IMR-90 (cell line): ENCODE results near the gene MON1A. TPM values are rescaled to one million over a fixed set of nuclear protein-coding genes. Genes with fewer than 3 reads are reported as not detected.

Source experiments
- ATAC-seq: fragments of 200-7000 bp; cut with Tn5 transposase; 2 replicates; pipeline ENCODE4 v1.9.1; 2020; ENCODE audit warnings: low read depth, mild to moderate bottlenecking, moderate library complexity
- BruUV-seq: library from RNA; stranded (reverse); fragments of 400-500 nt; replicated peaks from 2 replicates; lab custom pipeline; 2021; lab: Mats Ljungman, UMichigan
- CTCF ChIA-PET: fragments of 300-600 bp; formaldehyde crosslinking; extraction: SDS; loops from one replicate; lab custom pipeline; 2021; ENCODE audit warnings: antibody characterized with exemption; lab: Yijun Ruan, JAX
- POLR2A ChIA-PET: fragments of 300-600 bp; sonication (Branson Sonifier 250); formaldehyde crosslinking; loops from one replicate; lab custom pipeline; 2022; ENCODE audit warnings: antibody characterized with exemption; ENCODE audit not compliant: unreplicated experiment; lab: Charles Lee
- DNase-seq: peaks from one replicate; pipeline ENCODE4 v3.0.0; 2013
- H2AFZ ChIP-seq: replicated peaks from 2 replicates; pipeline ENCODE3; 2013; ENCODE audit warnings: low read length, mild to moderate bottlenecking; ENCODE audit not compliant: poor library complexity
- H2AK5ac ChIP-seq: 2 replicates; pipeline ENCODE4 v1.6.1; 2013; ENCODE audit warnings: low read depth, low read length, inconsistent platforms
- H2AK9ac ChIP-seq: replicated peaks from 2 replicates; pipeline ENCODE3; 2013; ENCODE audit warnings: mild to moderate bottlenecking, low read depth, low read length, moderate library complexity; ENCODE audit not compliant: poor library complexity
- H2BK120ac ChIP-seq: 2 replicates; pipeline ENCODE4 v1.6.1; 2013; ENCODE audit warnings: low read depth, low read length, inconsistent platforms
- H2BK15ac ChIP-seq: 3 replicates; pipeline ENCODE4 v1.6.1; 2013; ENCODE audit warnings: low read depth, low read length, inconsistent platforms
- H2BK20ac ChIP-seq: 2 replicates; pipeline ENCODE4 v1.6.1; 2013; ENCODE audit warnings: low read depth, mild to moderate bottlenecking, inconsistent platforms, low read length, moderate library complexity
- H2BK5ac ChIP-seq: 2 replicates; pipeline ENCODE4 v1.6.1; 2013; ENCODE audit warnings: mild to moderate bottlenecking, low read depth, low read length, inconsistent platforms; ENCODE audit not compliant: poor library complexity, severe bottlenecking
- H3K14ac ChIP-seq: replicated peaks from 2 replicates; pipeline ENCODE4 v1.6.1; 2013; ENCODE audit warnings: low read depth, low read length, inconsistent platforms
- H3K18ac ChIP-seq: 2 replicates; pipeline ENCODE4 v1.6.1; 2013; ENCODE audit warnings: low read depth, low read length, control low read depth
- H3K23ac ChIP-seq: 2 replicates; pipeline ENCODE4 v1.6.1; 2013; ENCODE audit warnings: low read depth, low read length, inconsistent platforms
- H3K27ac ChIP-seq: 2 replicates; pipeline ENCODE4 v1.5.1; 2013; ENCODE audit warnings: mild to moderate bottlenecking, control low read depth, low read length; ENCODE audit not compliant: insufficient read depth
- H3K27me3 ChIP-seq: 2 replicates; pipeline ENCODE4 v1.6.1; 2013; ENCODE audit warnings: low read length; ENCODE audit not compliant: control insufficient read depth, insufficient read depth
- H3K36me3 ChIP-seq: 2 replicates; pipeline ENCODE4 v1.6.1; 2013; ENCODE audit warnings: low read length, mixed read lengths; ENCODE audit not compliant: control insufficient read depth, insufficient read depth
- H3K4ac ChIP-seq: 2 replicates; pipeline ENCODE4 v1.6.1; 2013; ENCODE audit warnings: low read depth, low read length, inconsistent platforms
- H3K4me1 ChIP-seq: 2 replicates; pipeline ENCODE4 v1.6.1; 2013; ENCODE audit warnings: low read length, mixed read lengths; ENCODE audit not compliant: control insufficient read depth, insufficient read depth
- H3K4me2 ChIP-seq: 2 replicates; pipeline ENCODE4 v1.6.1; 2013; ENCODE audit warnings: low read depth, mild to moderate bottlenecking, control low read depth, low read length, moderate library complexity
- H3K4me3 ChIP-seq: 2 replicates; pipeline ENCODE4 v1.5.1; 2013; ENCODE audit warnings: low read depth, mild to moderate bottlenecking, control low read depth, low read length, moderate library complexity; ENCODE audit not compliant: insufficient read depth
- H3K56ac ChIP-seq: 2 replicates; pipeline ENCODE4 v1.6.1; 2013; ENCODE audit warnings: low read length, inconsistent platforms; ENCODE audit not compliant: insufficient read depth; ENCODE audit errors: extremely low read depth
- H3K79me1 ChIP-seq, 2 experiments: 2 replicates each; pipeline ENCODE4 v1.6.1; 2013; ENCODE audit warnings: low read length in 2 of 2, inconsistent platforms in 1 of 2, low read depth in 1 of 2
- H3K9ac ChIP-seq: 2 replicates; pipeline ENCODE4 v1.6.1; 2013; ENCODE audit warnings: low read depth, low read length, control low read depth
- H3K9me1 ChIP-seq: 2 replicates; pipeline ENCODE4 v1.6.1; 2013; ENCODE audit warnings: low read length, inconsistent platforms; ENCODE audit not compliant: insufficient read depth
- H3K9me3 ChIP-seq: 2 replicates; pipeline ENCODE4 v1.6.1; 2013; ENCODE audit warnings: low read length; ENCODE audit not compliant: control insufficient read depth, insufficient read depth
- H4K20me1 ChIP-seq: 2 replicates; pipeline ENCODE4 v1.6.1; 2013; ENCODE audit warnings: low read length, inconsistent platforms; ENCODE audit not compliant: insufficient read depth
- H4K5ac ChIP-seq: 2 replicates; pipeline ENCODE4 v1.6.1; 2013; ENCODE audit warnings: mild to moderate bottlenecking, low read depth, low read length, control low read depth
- H4K8ac ChIP-seq, 2 experiments: 2 replicates each; pipeline ENCODE4 v1.6.1; 2013; ENCODE audit warnings: low read depth in 2 of 2, low read length in 2 of 2, control low read depth in 1 of 2, inconsistent platforms in 1 of 2
- H4K91ac ChIP-seq: 2 replicates; pipeline ENCODE4 v1.6.1; 2013; ENCODE audit warnings: low read depth, low read length, inconsistent platforms; ENCODE audit not compliant: insufficient read depth
- CHD1 ChIP-seq: IDR thresholded peaks from 2 replicates; pipeline ENCODE4 v1.6.1; 2012; ENCODE audit warnings: low read depth, low read length, improper control_type of control experiment
- MAFK ChIP-seq: IDR thresholded peaks from 2 replicates; pipeline ENCODE4 v1.6.1; 2012; ENCODE audit warnings: low read depth, low read length, improper control_type of control experiment
- WGBS, 2 experiments: methylation state at CpG; one replicate each; pipeline versions ENCODE4 v1.1.5 to v1.1.7; 2013; ENCODE audit warnings: missing lambda C conversion rate in 2 of 2; ENCODE audit not compliant: insufficient read length in 1 of 2; ENCODE audit errors: extremely low coverage in 2 of 2; 5-methylcytosine and 5-hydroxymethylcytosine counted together
- dilution Hi-C: fragments of 300-500 bp; cut with HindIII; formaldehyde crosslinking; loops from one replicate; pipeline ENCODE4 v1.14.3; 2018; ENCODE audit warnings: low sequenced_read_pairs; ENCODE audit not compliant: unreplicated experiment
- in situ Hi-C: fragments of 300-500 bp; cut with MboI; formaldehyde crosslinking; loops from 3 replicates; pipeline ENCODE4 v1.14.3; 2019; ENCODE audit warnings: low sequenced_read_pairs, inconsistent platforms, mixed read lengths
- intact Hi-C: fragments of 100-400 bp; cut with micrococcal nuclease; formaldehyde crosslinking; loops from 2 replicates; pipeline ENCODE4 v1.10.0; 2022
- polyA plus RNA-seq, 3 experiments: library from polyadenylated mRNA; depleted of rRNA; stranded (reverse); fragments of >200 nt; gene quantifications; 2 replicates each; pipeline ENCODE4 v1.2.3, GENCODE V29; 2012; ENCODE audit warnings: low replicate concordance in 1 of 3
- total RNA-seq: library from RNA; depleted of rRNA; stranded (reverse); fragments of >200 nt; gene quantifications from 2 replicates; pipeline ENCODE4 v1.2.3, GENCODE V29; 2012

Gene MON1A
- total and polyA plus RNA-seq, 2 of the 4 experiments (the other 2 are of a cell fraction): 8.2 to 13.5 TPM

DNA sequence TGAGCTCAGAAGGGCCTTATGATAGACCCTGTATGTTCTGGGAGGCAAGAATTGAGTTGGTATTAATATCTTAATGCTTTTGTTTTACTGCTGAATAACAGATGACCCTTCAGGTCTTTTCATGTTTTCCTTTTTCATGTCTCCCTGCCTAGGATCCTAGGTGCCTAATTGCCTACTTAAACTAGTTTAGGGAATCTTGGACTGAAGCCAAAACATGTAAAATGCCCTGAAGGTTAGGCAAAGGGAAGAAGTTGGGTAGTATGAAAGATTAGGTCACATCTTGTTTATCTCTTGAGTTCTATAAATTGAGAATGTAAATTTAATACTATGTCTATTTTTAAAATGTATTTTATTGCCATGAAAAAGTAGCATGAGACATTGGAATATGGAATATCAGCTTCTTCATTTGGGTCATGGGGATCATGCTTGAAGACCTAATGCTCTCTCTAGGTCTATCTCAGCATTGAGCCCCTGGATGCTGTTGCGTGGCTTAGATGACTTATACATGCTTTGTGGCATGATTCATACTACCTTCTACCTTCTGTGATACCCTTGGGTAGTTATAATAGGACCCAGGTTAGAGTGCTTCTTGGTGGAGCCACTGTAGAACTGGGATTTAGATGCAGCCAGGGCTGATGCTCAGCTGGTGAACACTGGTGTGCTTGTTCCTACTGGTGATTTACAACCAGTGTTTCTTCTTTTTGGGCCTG, 36.8 kb upstream of the MON1A start (continued):
- TF ChIP-seq CHD1: no peak

DNA sequence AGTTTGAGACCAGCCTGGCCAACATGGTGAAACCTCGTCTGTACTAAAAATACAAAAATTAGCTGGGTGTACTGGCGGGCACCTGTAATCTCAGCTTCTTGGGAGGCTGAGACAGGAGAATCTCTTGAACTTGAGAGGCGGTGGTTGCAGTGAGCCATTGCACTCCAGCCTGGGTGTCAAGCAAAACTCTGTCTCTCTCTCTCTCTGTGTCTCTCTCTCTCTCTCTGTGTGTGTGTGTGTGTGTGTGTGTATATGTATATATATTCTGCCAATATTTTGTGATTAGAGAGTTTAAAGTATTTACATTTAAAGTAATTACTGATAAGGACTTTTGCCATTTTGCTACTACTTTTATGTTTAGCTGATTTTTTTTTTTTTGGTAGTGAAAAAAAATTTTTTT, 26.0 kb upstream of the MON1A start:
- Histone ChIP-seq H3K4ac (no peak overlapping the region), H4K20me1 (peaks cover 63% of the 10 kb centered on the region), H2AK5ac (no peak overlapping the region), H3K27ac (no peak overlapping the region), H2BK20ac (no peak overlapping the region), H3K79me1 (peaks cover 7 to 68% of the 10 kb centered on the region in 2 experiments), H2BK5ac (no peak overlapping the region), H3K4me2 (no peak overlapping the region), H4K5ac (no peak overlapping the region), H3K14ac (no peak overlapping the region), H3K23ac (no peak overlapping the region), H4K91ac (no peak overlapping the region), H3K4me1 (peaks cover 6% of the 10 kb centered on the region), H3K56ac (no peak overlapping the region), H3K4me3 (no peak overlapping the region), H2BK120ac (no peak overlapping the region), H3K27me3 (no peaks in the 10 kb centered on the region), H3K9ac (no peak overlapping the region), H2AFZ (no peak overlapping the region), H2BK15ac (no peak overlapping the region), H4K8ac (no peak overlapping the region), H3K18ac (no peak overlapping the region), H3K36me3 (no peaks in the 10 kb centered on the region; the same call in 1 of the 2 replicates), H2AK9ac (no peak overlapping the region), H3K9me3 (no peaks in the 10 kb centered on the region), H3K9me1 (peaks cover 6% of the 10 kb centered on the region; the same call in 1 of the 2 replicates)
- no TSS peak for BruUV-seq
- POLR2A ChIA-PET: no interaction called here
- CTCF ChIA-PET: interaction anchor here (0.6 to 0.7 kb wide), 3 partner anchors 43 to 444 kb away, joined by 3 to 6 read pairs (median 3); no protein-coding TSS in a partner anchor
- DNase-seq (no peak), ATAC-seq (no peak)
- dilution Hi-C loops (no loop called here), intact Hi-C loops (no loop called here), in situ Hi-C loops (no loop called here)
- no CpG with 5 or more reads among the region's 3 CpGs for WGBS, 2 experiments
- TF ChIP-seq MAFK (no peak), CHD1 (no peak)
